GM12878 (cell line): ENCODE data around the gene SYNJ2. TPM values are rescaled to one million over a fixed set of nuclear protein-coding genes. Genes with fewer than 3 reads are reported as not detected.

Source experiments
- ATAC-seq: fragments of 200-7000 bp; cut with Tn5 transposase; 3 replicates; pipeline ENCODE4 v1.9.1; 2020; ENCODE audit warnings: mild to moderate bottlenecking, moderate library complexity
- BruUV-seq: library from RNA; stranded (reverse); fragments of 400-500 nt; replicated peaks from 2 replicates; lab custom pipeline; 2021; lab: Mats Ljungman, UMichigan
- CTCF ChIA-PET: fragments of 300-600 bp; sonication (Branson Sonifier 250); formaldehyde crosslinking; extraction: SDS; loops from one replicate; lab custom pipeline; 2021; ENCODE audit warnings: inconsistent platforms; lab: Yijun Ruan, JAX
- POLR2A ChIA-PET: fragments of 350-600 bp; formaldehyde crosslinking; extraction: SDS; loops from one replicate; lab custom pipeline; 2021; ENCODE audit warnings: inconsistent platforms; lab: Charles Lee
- RAD21 ChIA-PET: fragments of 300-600 bp; sonication (Branson Sonifier 250); formaldehyde crosslinking; loops from one replicate; lab custom pipeline; 2023; ENCODE audit warnings: antibody characterized with exemption; ENCODE audit not compliant: unreplicated experiment; lab: Charles Lee
- SMC1A ChIA-PET: fragments of 300-600 bp; sonication (Branson Sonifier 250); formaldehyde crosslinking; loops from one replicate; lab custom pipeline; 2023; ENCODE audit not compliant: unreplicated experiment, uncharacterized antibody; lab: Charles Lee
- DNase-seq: peaks from one replicate; pipeline ENCODE4 v3.0.0-alpha.2; 2011; ENCODE audit warnings: low read depth, low spot score
- FAIRE-seq: peaks from 3 replicates; lab custom pipeline; 2011; peaks lifted over from hg19 to GRCh38; lab: Jason Lieb, UNC
- H2AFZ ChIP-seq: 2 replicates; pipeline ENCODE4 v1.6.0; 2011; ENCODE audit warnings: low read depth, low read length, control low read depth; ENCODE audit not compliant: control insufficient read depth
- H3K27ac ChIP-seq: 2 replicates; pipeline ENCODE4 v1.5.1; 2011; ENCODE audit warnings: control low read depth; ENCODE audit not compliant: control insufficient read depth, insufficient read depth
- H3K27me3 ChIP-seq, 2 experiments: replicated peaks in 1 of 2; 2 replicates each; pipeline versions ENCODE4 v1.6.0 to v1.6.1; 2011; ENCODE audit warnings: low read length in 1 of 2; ENCODE audit not compliant: control insufficient read depth in 2 of 2, insufficient read depth in 2 of 2
- H3K36me3 ChIP-seq, 2 experiments: 2 replicates each; pipeline ENCODE4 v1.5.1; 2011; ENCODE audit warnings: low read length in 1 of 2; ENCODE audit not compliant: control insufficient read depth in 2 of 2, insufficient read depth in 2 of 2
- H3K4me1 ChIP-seq: 2 replicates; pipeline ENCODE4 v1.6.1; 2011; ENCODE audit warnings: mild to moderate bottlenecking, low read length, moderate library complexity, mixed read lengths; ENCODE audit not compliant: control insufficient read depth, insufficient read depth
- H3K4me2 ChIP-seq: 2 replicates; pipeline ENCODE4 v1.6.0; 2011; ENCODE audit warnings: control low read depth; ENCODE audit not compliant: control insufficient read depth, insufficient read depth
- H3K4me3 ChIP-seq: fragments of 200-600 bp; sonication (generic); 2 replicates; pipeline ENCODE4 v1.5.1; 2016
- H3K79me2 ChIP-seq: 2 replicates; pipeline ENCODE4 v1.6.0; 2011; ENCODE audit warnings: low read length; ENCODE audit not compliant: control insufficient read depth, insufficient read depth
- H3K9ac ChIP-seq: 2 replicates; pipeline ENCODE4 v1.8.0; 2011; ENCODE audit warnings: low read length, control low read depth, mixed read lengths; ENCODE audit not compliant: control insufficient read depth, insufficient read depth
- H3K9me3 ChIP-seq: replicated peaks from 3 replicates; pipeline ENCODE4 v1.5.1; 2011; ENCODE audit warnings: mild to moderate bottlenecking, low read length; ENCODE audit not compliant: control insufficient read depth, insufficient read depth
- H4K20me1 ChIP-seq: 2 replicates; pipeline ENCODE4 v1.6.0; 2011; ENCODE audit not compliant: control insufficient read depth, insufficient read depth
- CBX3 ChIP-seq: fragments of 200-600 bp; sonication (generic); IDR thresholded peaks from 2 replicates; pipeline ENCODE4 v1.6.1; 2016; ENCODE audit warnings: low read depth, borderline replicate concordance
- GATAD2B ChIP-seq: fragments of 450-650 bp; conservative IDR thresholded peaks from 2 replicates; pipeline ENCODE4 v1.6.1; 2017; ENCODE audit warnings: low read depth, mild to moderate bottlenecking, moderate library complexity
- NFXL1 ChIP-seq: fragments of 450-650 bp; IDR thresholded peaks from 2 replicates; pipeline ENCODE4 v1.6.1; 2017; ENCODE audit warnings: antibody characterized with exemption, mild to moderate bottlenecking, borderline replicate concordance
- NR2C2 ChIP-seq: IDR thresholded peaks from 2 replicates; pipeline ENCODE4 v1.6.1; 2011; ENCODE audit warnings: borderline replicate concordance, low read depth; ENCODE audit not compliant: control insufficient read depth, insufficient read length
- RBBP5 ChIP-seq: fragments of 200-600 bp; sonication (generic); conservative IDR thresholded peaks from 2 replicates; pipeline ENCODE4 v1.6.1; 2016
- SIN3A ChIP-seq: IDR thresholded peaks from 2 replicates; pipeline ENCODE4 v1.6.1; 2012; ENCODE audit warnings: low read depth, low read length, improper control_type of control experiment
- TBL1XR1 ChIP-seq: IDR thresholded peaks from 2 replicates; pipeline ENCODE4 v1.6.1; 2012; ENCODE audit warnings: low read depth, low read length, improper control_type of control experiment
- YY1 ChIP-seq: IDR thresholded peaks from 2 replicates; pipeline ENCODE4 v1.6.1; 2011; ENCODE audit warnings: low read depth, mild to moderate bottlenecking, low read length
- ZNF207 ChIP-seq: fragments of 450-650 bp; IDR thresholded peaks from 2 replicates; pipeline ENCODE4 v1.6.1; 2014; ENCODE audit warnings: antibody characterized with exemption, mild to moderate bottlenecking, borderline replicate concordance
- WGBS: methylation state at CpG from one replicate; pipeline ENCODE4 v1.1.6; 2016; ENCODE audit warnings: low lambda C conversion rate; ENCODE audit not compliant: insufficient replicate concordance, insufficient coverage; ENCODE audit errors: missing lambda C conversion rate; 5-methylcytosine and 5-hydroxymethylcytosine counted together
- in situ Hi-C: fragments of 300-500 bp; cut with MboI; formaldehyde crosslinking; loops from 9 replicates; pipeline ENCODE4 v1.14.3; 2018; ENCODE audit warnings: mixed read lengths
- intact Hi-C: fragments of 100-400 bp; cut with micrococcal nuclease; formaldehyde crosslinking; loops from one replicate; pipeline ENCODE4 v1.14.2; 2022; ENCODE audit not compliant: unreplicated experiment
- polyA plus RNA-seq, 11 experiments: library from polyadenylated mRNA; depleted of rRNA in 4 of 11; unstranded in 6 of 11; stranded (reverse) in 5 of 11; fragments of >200 nt; fragmentation: Nextera tagmentation in 4 of 11; fragmentation: Illumina TruSeq in 1 of 11; extraction: Ambion mirVana in 4 of 11; extraction: Trizol in 1 of 11; gene quantifications; 1 replicate in 1 of 11; 2 replicates in 10 of 11; pipeline versions ENCODE4 v1.2.1 to v1.2.3, GENCODE V29; 2011 to 2016; ENCODE audit warnings: inconsistent platforms in 2 of 11, missing spikeins in 2 of 11, low read depth in 1 of 11
- total RNA-seq, 4 experiments: library from RNA; depleted of rRNA in 3 of 4; stranded (reverse); fragments of >200 nt in 3 of 4; fragmentation: Illumina TruSeq in 1 of 4; extraction: Trizol in 1 of 4; gene quantifications; 2 replicates each; pipeline versions ENCODE4 v1.2.1 to v1.2.3, GENCODE V29; 2013 to 2021
- TF ChIP-seq, protein P1 (sequence below): fragments of 450-650 bp; IDR thresholded peaks from 2 replicates; pipeline ENCODE4 v1.6.1; 2018; ENCODE audit warnings: mild to moderate bottlenecking, low read depth, moderate library complexity; ENCODE audit not compliant: partially characterized antibody
- TF ChIP-seq, protein P2 (sequence below): fragments of 450-650 bp; conservative IDR thresholded peaks from 2 replicates; pipeline ENCODE4 v1.6.1; 2017; ENCODE audit warnings: mild to moderate bottlenecking, moderate library complexity
- TF ChIP-seq, protein P3 (sequence below): IDR thresholded peaks from 2 replicates; pipeline ENCODE4 v1.6.1; 2011; ENCODE audit warnings: mild to moderate bottlenecking, low read depth, low read length, moderate library complexity; ENCODE audit not compliant: insufficient replicate concordance

Gene SYNJ2
- total and polyA plus RNA-seq, 10 of the 15 experiments (the other 5 are each of a cell fraction or from before 2014, with no cell fraction given): 0.11 to 1.8 (median 0.57) TPM

DNA sequence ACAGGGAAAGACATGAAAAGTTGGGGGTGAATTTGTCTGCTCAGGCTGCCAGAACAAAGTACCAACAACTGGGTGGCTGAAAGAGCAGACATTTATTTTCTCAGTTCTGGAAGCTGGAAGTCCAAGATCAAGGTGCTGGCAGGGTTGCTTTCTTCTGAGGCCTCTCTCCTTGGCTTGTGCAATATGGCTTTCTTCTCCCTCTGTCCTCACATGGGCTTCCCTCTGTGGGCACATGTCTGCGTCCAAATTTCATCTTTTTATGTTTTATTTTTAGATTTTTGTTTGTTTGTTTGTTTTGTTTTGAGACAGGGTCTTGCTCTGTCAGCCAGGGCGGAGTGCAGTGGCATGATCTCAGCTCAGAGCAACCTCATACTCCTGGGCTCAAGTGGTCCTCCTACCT lies 6.2 kb upstream of the SYNJ2 start (continued):
- TF ChIP-seq TBL1XR1: no peak

DNA sequence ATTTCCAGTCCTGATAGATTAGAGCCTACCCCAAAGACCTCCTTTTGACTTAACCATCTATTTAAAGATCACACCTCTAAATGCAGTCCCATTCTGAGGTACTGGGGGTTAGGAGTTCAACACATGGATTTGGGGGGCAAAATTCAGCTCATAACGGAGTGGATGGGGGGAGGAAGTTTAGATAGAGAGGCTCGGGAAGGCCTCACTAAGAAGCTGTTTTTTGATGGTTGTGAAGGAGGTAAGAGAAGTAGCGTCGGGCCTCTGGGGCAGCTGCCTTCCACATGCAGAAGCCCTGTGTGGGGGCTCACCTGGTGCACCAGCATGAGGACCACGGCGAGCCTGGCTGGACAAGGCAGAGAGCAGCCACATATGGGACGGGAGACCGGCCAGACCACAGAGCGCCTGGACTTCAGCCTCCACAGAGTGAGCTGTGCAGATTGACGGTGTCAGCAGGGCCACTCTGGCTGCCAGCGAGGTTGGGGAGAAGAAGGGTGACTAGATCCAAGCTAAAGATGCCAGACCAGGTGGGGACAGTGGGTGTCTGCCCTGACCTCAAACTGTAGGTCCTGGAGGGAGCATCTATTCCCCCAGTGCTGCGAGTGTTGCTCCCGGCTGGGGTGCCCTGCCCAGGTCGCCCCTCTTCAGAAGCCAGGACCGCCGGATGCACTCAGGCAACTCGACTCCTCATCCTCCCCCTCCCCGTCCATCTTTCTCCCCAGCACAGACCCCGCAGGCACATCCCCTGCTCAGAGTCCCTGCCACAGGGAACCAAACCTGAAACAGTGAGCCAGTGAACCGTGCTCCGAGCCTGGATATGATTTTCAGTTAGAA lies 5.1 kb upstream of the SYNJ2 start:
- ATAC-seq: no peak
- 63% methylated on average over 17 of the region's 21 CpGs for WGBS
- Histone ChIP-seq H3K36me3 (no peaks in the 10 kb centered on the region), H3K4me1 (no peaks in the 10 kb centered on the region), H3K79me2 (no peaks in the 10 kb centered on the region), H3K27me3 (peaks cover 6 to 10% of the 10 kb centered on the region in 2 experiments; a peak in 3 of 4 replicates), H3K27ac (no peak overlapping the region), H3K4me2 (no peak overlapping the region), H4K20me1 (no peaks in the 10 kb centered on the region), H3K9me3 (no peaks in the 10 kb centered on the region), H2AFZ (no peak overlapping the region), H3K9ac (no peak overlapping the region), H3K4me3 (no peak overlapping the region)
- ChIA-PET CTCF (no interaction called here), POLR2A (no interaction called here), SMC1A (no interaction called here), RAD21 (no interaction called here)
- BruUV-seq: no TSS peak
- intact Hi-C loops: no loop called here
- in situ Hi-C loops: no loop called here
- no peak for FAIRE-seq
- DNase-seq: no peak
- TF ChIP-seq, protein P1, sequence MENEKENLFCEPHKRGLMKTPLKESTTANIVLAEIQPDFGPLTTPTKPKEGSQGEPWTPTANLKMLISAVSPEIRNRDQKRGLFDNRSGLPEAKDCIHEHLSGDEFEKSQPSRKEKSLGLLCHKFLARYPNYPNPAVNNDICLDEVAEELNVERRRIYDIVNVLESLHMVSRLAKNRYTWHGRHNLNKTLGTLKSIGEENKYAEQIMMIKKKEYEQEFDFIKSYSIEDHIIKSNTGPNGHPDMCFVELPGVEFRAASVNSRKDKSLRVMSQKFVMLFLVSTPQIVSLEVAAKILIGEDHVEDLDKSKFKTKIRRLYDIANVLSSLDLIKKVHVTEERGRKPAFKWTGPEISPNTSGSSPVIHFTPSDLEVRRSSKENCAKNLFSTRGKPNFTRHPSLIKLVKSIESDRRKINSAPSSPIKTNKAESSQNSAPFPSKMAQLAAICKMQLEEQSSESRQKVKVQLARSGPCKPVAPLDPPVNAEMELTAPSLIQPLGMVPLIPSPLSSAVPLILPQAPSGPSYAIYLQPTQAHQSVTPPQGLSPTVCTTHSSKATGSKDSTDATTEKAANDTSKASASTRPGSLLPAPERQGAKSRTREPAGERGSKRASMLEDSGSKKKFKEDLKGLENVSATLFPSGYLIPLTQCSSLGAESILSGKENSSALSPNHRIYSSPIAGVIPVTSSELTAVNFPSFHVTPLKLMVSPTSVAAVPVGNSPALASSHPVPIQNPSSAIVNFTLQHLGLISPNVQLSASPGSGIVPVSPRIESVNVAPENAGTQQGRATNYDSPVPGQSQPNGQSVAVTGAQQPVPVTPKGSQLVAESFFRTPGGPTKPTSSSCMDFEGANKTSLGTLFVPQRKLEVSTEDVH: no peak
- TF ChIP-seq NR2C2 (no peak), SIN3A (no peak), CBX3 (no peak), GATAD2B (no peak), YY1 (no peak), RBBP5 (no peak), ZNF207 (no peak), NFXL1 (no peak)
- TF ChIP-seq, protein P2, sequence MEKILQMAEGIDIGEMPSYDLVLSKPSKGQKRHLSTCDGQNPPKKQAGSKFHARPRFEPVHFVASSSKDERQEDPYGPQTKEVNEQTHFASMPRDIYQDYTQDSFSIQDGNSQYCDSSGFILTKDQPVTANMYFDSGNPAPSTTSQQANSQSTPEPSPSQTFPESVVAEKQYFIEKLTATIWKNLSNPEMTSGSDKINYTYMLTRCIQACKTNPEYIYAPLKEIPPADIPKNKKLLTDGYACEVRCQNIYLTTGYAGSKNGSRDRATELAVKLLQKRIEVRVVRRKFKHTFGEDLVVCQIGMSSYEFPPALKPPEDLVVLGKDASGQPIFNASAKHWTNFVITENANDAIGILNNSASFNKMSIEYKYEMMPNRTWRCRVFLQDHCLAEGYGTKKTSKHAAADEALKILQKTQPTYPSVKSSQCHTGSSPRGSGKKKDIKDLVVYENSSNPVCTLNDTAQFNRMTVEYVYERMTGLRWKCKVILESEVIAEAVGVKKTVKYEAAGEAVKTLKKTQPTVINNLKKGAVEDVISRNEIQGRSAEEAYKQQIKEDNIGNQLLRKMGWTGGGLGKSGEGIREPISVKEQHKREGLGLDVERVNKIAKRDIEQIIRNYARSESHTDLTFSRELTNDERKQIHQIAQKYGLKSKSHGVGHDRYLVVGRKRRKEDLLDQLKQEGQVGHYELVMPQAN: no peak
- TF ChIP-seq, protein P3, sequence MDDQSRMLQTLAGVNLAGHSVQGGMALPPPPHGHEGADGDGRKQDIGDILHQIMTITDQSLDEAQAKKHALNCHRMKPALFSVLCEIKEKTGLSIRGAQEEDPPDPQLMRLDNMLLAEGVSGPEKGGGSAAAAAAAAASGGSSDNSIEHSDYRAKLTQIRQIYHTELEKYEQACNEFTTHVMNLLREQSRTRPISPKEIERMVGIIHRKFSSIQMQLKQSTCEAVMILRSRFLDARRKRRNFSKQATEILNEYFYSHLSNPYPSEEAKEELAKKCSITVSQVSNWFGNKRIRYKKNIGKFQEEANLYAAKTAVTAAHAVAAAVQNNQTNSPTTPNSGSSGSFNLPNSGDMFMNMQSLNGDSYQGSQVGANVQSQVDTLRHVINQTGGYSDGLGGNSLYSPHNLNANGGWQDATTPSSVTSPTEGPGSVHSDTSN: no peak
